NCI-H1105 treated with DMSO at 0.1 percent for 48 hours (cell line): ENCODE measurements around the gene C8B.

ENCODE experiments used
- DNase-seq: peaks from one replicate; lab custom pipeline; 2025; lab: John Stamatoyannopoulos, UW

Gene C8B

GRCh38 chr1:56965916-56966697 is at the start of gene C8B:
Gene C8B (minus strand): TSS chr1:56966015. CDS start chr1:56965948, 67 bp downstream.
- no peak for DNase-seq

GRCh38 chr1:57015071-57015470 is 49.3 kb upstream of the C8B start:
- DNase-seq, result no peak

GRCh38 chr1:57013522-57013921 is 47.7 kb upstream of the C8B start:
- no peak for DNase-seq

GRCh38 chr1:57012315-57012714 is 46.5 kb upstream of the C8B start:
- DNase-seq, result no peak

GRCh38 chr1:57010511-57010910 is 44.7 kb upstream of the C8B start:
- DNase-seq, result no peak

- no peak for DNase-seq
Observed at GRCh38 chr1:57007948-57008347, 42.1 kb upstream of the C8B start.

GRCh38 chr1:57007472-57007871 is 41.7 kb upstream of the C8B start:
- no peak for DNase-seq

GRCh38 chr1:57003398-57004139 is 37.8 kb upstream of the C8B start:
- no peak for DNase-seq

- DNase-seq, result no peak
Observed at GRCh38 chr1:56995414-56996100, 29.7 kb upstream of the C8B start.

- no peak for DNase-seq
Observed at GRCh38 chr1:56993475-56993874, 27.7 kb upstream of the C8B start.

- no peak for DNase-seq
Observed at GRCh38 chr1:56992318-56993125, 26.7 kb upstream of the C8B start.

- DNase-seq, result no peak
Observed at GRCh38 chr1:56991576-56991975, 25.8 kb upstream of the C8B start.

GRCh38 chr1:56986397-56986796 is 20.6 kb upstream of the C8B start:
- DNase-seq, result no peak

GRCh38 chr1:56985857-56986256 is 20.0 kb upstream of the C8B start:
- DNase-seq, result no peak

- DNase-seq, result no peak
Observed at GRCh38 chr1:56983484-56983883, 17.7 kb upstream of the C8B start.

- no peak for DNase-seq
Observed at GRCh38 chr1:56979986-56980755, 14.4 kb upstream of the C8B start.

GRCh38 chr1:56978819-56979218 is 13.0 kb upstream of the C8B start:
- DNase-seq, result no peak

- DNase-seq, result no peak
Observed at GRCh38 chr1:56977910-56978309, 12.1 kb upstream of the C8B start.

- no peak for DNase-seq
Observed at GRCh38 chr1:56975446-56975845, 9.6 kb upstream of the C8B start.

GRCh38 chr1:56973923-56974742 is 8.3 kb upstream of the C8B start:
- DNase-seq, result no peak
